SU-DHL-6 (cell line): ENCODE measurements around the gene GLOD4.

Experiments used
- H2AFZ ChIP-seq: fragments of 200-600 bp; sonication (generic); 2 replicates; pipeline ENCODE4 v1.6.1; 2014; ENCODE audit warnings: low read depth, mild to moderate bottlenecking, moderate library complexity, mixed read lengths, antibody characterized with exemption, low read length; ENCODE audit not compliant: severe bottlenecking
- H3F3A ChIP-seq: fragments of 200-600 bp; shearing (Covaris generic); 2 replicates; pipeline ENCODE4 v1.6.0; 2016; ENCODE audit warnings: antibody characterized with exemption, mild to moderate bottlenecking; ENCODE audit not compliant: insufficient read depth
- H3K27ac ChIP-seq: fragments of 200-600 bp; sonication (generic); 2 replicates; pipeline ENCODE4 v1.5.1; 2016; ENCODE audit warnings: low read depth, mild to moderate bottlenecking, low read length, moderate library complexity, mixed read lengths
- H3K27me3 ChIP-seq: fragments of 200-600 bp; sonication (generic), shearing (Covaris generic); 2 replicates; pipeline ENCODE4 v1.6.0; 2014; ENCODE audit warnings: mild to moderate bottlenecking, low read length
- H3K36me3 ChIP-seq: fragments of 200-600 bp; sonication (generic); 2 replicates; pipeline ENCODE4 v1.6.1; 2014; ENCODE audit warnings: mild to moderate bottlenecking, low read length, mixed read lengths
- H3K4me2 ChIP-seq: fragments of 300-600, 200-600 bp; shearing (Covaris generic), sonication (generic); 2 replicates; pipeline ENCODE4 v1.6.0; 2014; ENCODE audit warnings: low read length, low read depth, mild to moderate bottlenecking; ENCODE audit not compliant: poor library complexity, severe bottlenecking
- H3K4me3 ChIP-seq: fragments of 200-600 bp; sonication (generic); 2 replicates; pipeline ENCODE4 v1.5.1; 2014; ENCODE audit warnings: antibody characterized with exemption, low read length, mild to moderate bottlenecking, mixed read lengths; ENCODE audit not compliant: insufficient read depth, poor library complexity, severe bottlenecking
- H3K79me2 ChIP-seq: fragments of 200-600 bp; sonication (generic); 2 replicates; pipeline ENCODE4 v1.6.1; 2014; ENCODE audit warnings: mild to moderate bottlenecking, low read length, moderate library complexity; ENCODE audit not compliant: insufficient read depth
- H3K9ac ChIP-seq: fragments of 200-600 bp; sonication (generic); 2 replicates; pipeline ENCODE4 v1.7.0; 2014; ENCODE audit warnings: mild to moderate bottlenecking, low read length
- H3K9me2 ChIP-seq: fragments of 200-600 bp; sonication (generic); replicated peaks from 2 replicates; pipeline ENCODE4 v1.6.1; 2014; ENCODE audit warnings: low read length; ENCODE audit not compliant: insufficient read depth
- H3K9me3 ChIP-seq: fragments of 200-600 bp; sonication (generic); 2 replicates; pipeline ENCODE4 v1.6.1; 2014; ENCODE audit warnings: low read length, mixed read lengths; ENCODE audit not compliant: insufficient read depth
- H4K20me1 ChIP-seq: fragments of 200-600 bp; sonication (generic); 2 replicates; pipeline ENCODE4 v1.6.1; 2014; ENCODE audit warnings: low read depth, mild to moderate bottlenecking, antibody characterized with exemption, low read length, moderate library complexity, mixed read lengths
- CTCF ChIP-seq: fragments of 200-600 bp; sonication (generic); IDR thresholded peaks from one replicate; pipeline ENCODE4 v1.5.1; 2017; ENCODE audit warnings: antibody characterized with exemption, mild to moderate bottlenecking, low read length, moderate library complexity; ENCODE audit not compliant: insufficient read depth, poor library complexity, severe bottlenecking
- EZH2phosphoT487 ChIP-seq: fragments of 200-600 bp; sonication (generic), shearing (Covaris generic); conservative IDR thresholded peaks from 2 replicates; pipeline ENCODE4 v1.6.1; 2018; ENCODE audit warnings: mild to moderate bottlenecking, antibody characterized with exemption, low read length, moderate library complexity, mixed read lengths

Gene GLOD4

GRCh38 chr17:746783-747629, 35.1 kb downstream of the GLOD4 start:
- H3K36me3 ChIP-seq: peaks cover 10% of the 10 kb centered on the region
- H3K4me3 ChIP-seq: no peak overlapping the region
- no peak overlapping the region for H3K4me2 ChIP-seq
- no peak overlapping the region for H3K27ac ChIP-seq
- H3K9ac ChIP-seq: no peak overlapping the region
- H2AFZ ChIP-seq: no peak overlapping the region
- peaks cover 14% of the 10 kb centered on the region for H4K20me1 ChIP-seq
- H3K79me2 ChIP-seq: peaks cover 77% of the 10 kb centered on the region
- peaks cover 16% of the 10 kb centered on the region for H3F3A ChIP-seq
- no peaks in the 10 kb centered on the region for H3K27me3 ChIP-seq
- H3K9me2 ChIP-seq: no peaks in the 10 kb centered on the region
- no peaks in the 10 kb centered on the region for H3K9me3 ChIP-seq
- TF ChIP-seq CTCF (no peak), EZH2phosphoT487 (no peak)

GRCh38 chr17:746181-746580, 35.9 kb downstream of the GLOD4 start:
- Histone ChIP-seq H3K36me3 (peaks cover 10% of the 10 kb centered on the region), H4K20me1 (peaks cover 14% of the 10 kb centered on the region), H3K9me3 (no peaks in the 10 kb centered on the region), H3K27me3 (no peaks in the 10 kb centered on the region), H3K4me2 (no peak overlapping the region), H3F3A (peaks cover 22% of the 10 kb centered on the region), H3K9ac (no peak overlapping the region), H3K9me2 (no peaks in the 10 kb centered on the region), H3K27ac (no peak overlapping the region), H2AFZ (no peak overlapping the region), H3K4me3 (no peak overlapping the region), H3K79me2 (peaks cover 69% of the 10 kb centered on the region)
- TF ChIP-seq EZH2phosphoT487 (no peak), CTCF (no peak)

- H3K4me2 ChIP-seq: no peak overlapping the region
- peaks cover 30% of the 10 kb centered on the region for H3F3A ChIP-seq
- no peaks in the 10 kb centered on the region for H3K27me3 ChIP-seq
- TF ChIP-seq EZH2phosphoT487: no peak
- no peak for TF ChIP-seq CTCF
- no peaks in the 10 kb centered on the region for H3K9me2 ChIP-seq
- peaks cover 61% of the 10 kb centered on the region for H3K79me2 ChIP-seq
- H3K9me3 ChIP-seq: no peaks in the 10 kb centered on the region
- no peak overlapping the region for H3K27ac ChIP-seq
- H2AFZ ChIP-seq: no peak overlapping the region
- H3K9ac ChIP-seq: no peak overlapping the region
- peaks cover 14% of the 10 kb centered on the region for H4K20me1 ChIP-seq
- peaks cover 10% of the 10 kb centered on the region for H3K36me3 ChIP-seq
- no peak overlapping the region for H3K4me3 ChIP-seq
These were observed 36.7 kb downstream of the GLOD4 start for GRCh38 chr17:745406-745805.
